GM19193 (cell line): ENCODE measurements around the gene CD37.

ENCODE experiments used
- POLR2A ChIP-seq: IDR thresholded peaks from 4 replicates; pipeline ENCODE4 v1.6.1; 2011; ENCODE audit not compliant: insufficient read depth, insufficient read length; ENCODE audit errors: extremely low read depth

The CD37 gene

GRCh38 chr19:49327878-49328544, 7.2 kb upstream of the CD37 start:
- no peak for TF ChIP-seq POLR2A

- no peak for TF ChIP-seq POLR2A
Measured at GRCh38 chr19:49328741-49329140, 6.5 kb upstream of the CD37 start.

- TF ChIP-seq POLR2A = no peak
Measured at GRCh38 chr19:49331616-49332055, 3.6 kb upstream of the CD37 start.

DNA sequence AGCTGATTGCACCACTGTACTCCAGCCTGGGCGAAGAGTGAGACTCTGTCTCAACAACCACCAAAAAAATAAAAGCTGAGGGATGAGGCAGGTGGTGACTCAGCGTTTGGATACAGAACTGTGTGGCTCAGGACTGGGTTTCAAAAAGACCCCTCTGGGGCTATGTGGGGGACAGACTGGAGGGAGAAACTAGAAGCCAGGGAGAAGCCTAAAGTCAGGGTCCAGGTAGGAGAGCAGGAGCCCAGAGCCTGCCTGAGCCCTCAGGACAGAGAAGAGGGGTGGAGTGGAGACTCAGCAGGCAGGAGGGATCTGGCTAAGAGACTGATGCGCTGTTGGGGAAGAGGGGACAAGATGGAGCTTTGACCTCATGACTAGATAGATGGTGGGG, 1.8 kb upstream of the CD37 start:
- no peak for TF ChIP-seq POLR2A

DNA sequence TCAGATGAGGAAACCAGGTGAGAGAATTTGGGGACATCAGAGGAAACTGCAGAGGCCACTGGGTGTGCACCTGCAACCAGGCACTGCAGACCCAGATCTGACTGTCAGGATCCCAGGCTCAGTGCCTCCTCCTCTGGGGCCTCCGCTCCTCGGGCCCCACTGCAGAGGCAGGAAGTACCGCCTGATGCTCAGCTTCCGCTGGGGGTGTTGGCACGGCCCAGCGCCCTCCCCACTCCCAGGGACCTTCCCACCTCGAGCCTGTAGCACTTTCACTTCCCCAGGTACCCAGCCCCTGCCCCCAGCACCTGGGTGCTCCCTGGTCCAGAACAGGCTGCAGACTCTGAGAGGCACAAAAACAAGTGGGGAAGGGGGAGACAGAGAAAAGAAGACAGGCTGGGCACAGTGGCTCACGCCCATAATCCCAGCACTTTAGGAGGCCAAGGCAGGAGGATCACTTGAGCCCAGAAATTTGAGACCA, 1.4 kb upstream of the CD37 start:
- peak; percentile 92 for TF ChIP-seq POLR2A

- TF ChIP-seq POLR2A = no peak
Measured at GRCh38 chr19:49335784-49336481, 727 bp downstream of the CD37 start.

DNA sequence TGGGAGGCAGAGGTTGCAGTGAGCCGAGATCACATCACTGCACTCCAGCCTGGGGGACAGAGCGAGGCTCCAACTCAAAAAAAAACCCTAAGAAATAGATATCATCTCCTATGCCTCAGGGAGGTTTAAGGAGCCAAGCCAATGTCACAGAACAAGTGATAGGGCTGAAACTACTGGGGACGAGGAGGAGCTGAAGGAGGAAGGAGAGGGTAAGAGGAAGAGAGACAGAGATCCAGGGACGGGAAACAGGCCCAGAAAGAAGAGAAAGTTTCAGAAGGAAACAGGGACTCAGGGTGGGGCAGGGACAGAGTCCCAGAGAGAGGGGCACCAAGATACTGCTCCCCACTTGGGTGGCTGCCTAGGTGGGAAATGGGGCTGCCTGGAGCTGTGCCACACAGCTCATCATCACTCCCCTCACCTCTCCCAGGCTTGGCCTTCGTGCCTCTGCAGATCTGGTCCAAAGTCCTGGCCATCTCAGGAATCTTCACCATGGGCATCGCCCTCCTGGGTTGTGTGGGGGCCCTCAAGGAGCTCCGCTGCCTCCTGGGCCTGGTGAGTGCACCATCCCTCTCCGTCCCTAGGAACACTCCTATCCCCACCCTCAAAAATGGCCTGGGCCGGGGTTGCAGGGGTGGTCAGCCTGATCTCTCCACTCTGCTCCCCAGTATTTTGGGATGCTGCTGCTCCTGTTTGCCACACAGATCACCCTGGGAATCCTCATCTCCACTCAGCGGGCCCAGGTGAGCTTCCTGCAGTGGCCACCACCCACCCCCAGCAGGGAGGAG, 1.5 kb downstream of the CD37 start:
- TF ChIP-seq POLR2A = no peak

DNA sequence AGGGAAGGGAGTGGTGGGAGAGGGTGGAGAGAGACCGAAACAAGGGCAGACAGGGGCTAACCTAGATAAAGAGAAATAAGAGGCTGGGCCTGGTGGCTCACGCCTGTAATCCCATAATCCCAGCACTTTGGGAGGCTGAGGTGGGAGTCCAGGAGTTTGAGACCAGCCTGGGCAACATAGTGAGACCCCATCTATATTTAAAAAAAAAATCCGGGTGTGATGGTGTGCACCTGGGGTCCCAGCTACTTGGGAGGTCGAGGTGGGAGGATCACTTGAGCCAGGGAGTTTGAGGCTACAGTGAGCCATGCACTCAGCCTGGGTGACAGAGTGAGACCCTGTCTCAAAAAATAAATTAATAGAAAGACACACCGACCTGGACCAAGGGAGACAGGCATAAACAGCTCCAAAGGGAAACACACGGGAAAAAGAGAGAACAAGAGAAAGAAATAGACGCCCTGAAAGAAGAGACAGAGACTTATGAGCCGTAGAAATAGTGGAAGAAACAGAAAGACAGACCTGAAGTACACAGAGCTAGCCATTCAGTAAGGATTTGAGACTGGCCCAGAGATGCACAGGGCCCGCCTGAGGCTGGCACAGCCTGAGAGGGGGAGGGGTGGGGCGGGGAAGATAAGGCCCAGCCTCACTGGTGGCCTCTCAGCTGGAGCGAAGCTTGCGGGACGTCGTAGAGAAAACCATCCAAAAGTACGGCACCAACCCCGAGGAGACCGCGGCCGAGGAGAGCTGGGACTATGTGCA, 2.2 kb downstream of the CD37 start:
- TF ChIP-seq POLR2A = peak; percentile 26

- TF ChIP-seq POLR2A = peak; percentile 7
Measured at GRCh38 chr19:49338023-49338677, 2.9 kb downstream of the CD37 start.

DNA sequence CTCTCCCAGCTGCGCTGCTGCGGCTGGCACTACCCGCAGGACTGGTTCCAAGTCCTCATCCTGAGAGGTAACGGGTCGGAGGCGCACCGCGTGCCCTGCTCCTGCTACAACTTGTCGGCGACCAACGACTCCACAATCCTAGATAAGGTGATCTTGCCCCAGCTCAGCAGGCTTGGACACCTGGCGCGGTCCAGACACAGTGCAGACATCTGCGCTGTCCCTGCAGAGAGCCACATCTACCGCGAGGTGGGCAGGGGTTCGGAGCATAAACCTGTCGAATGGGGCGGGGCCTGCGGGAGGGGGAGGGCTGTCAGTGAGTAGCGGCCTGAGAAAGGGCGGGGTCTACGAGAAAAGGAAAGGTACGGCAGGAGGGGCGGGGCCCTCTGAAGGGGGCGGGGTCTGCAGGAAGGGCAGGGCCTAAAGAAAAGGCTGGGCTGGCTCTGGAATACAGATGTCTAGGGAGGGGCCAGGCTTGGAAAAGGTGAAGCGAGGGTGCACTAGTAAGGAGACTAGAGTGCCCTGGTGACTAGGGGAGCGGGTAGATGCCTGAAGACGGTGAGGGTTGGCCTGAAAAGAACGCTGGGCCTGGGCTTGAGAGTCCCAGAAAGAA, 3.6 kb downstream of the CD37 start:
- peak; percentile 39 for TF ChIP-seq POLR2A

DNA sequence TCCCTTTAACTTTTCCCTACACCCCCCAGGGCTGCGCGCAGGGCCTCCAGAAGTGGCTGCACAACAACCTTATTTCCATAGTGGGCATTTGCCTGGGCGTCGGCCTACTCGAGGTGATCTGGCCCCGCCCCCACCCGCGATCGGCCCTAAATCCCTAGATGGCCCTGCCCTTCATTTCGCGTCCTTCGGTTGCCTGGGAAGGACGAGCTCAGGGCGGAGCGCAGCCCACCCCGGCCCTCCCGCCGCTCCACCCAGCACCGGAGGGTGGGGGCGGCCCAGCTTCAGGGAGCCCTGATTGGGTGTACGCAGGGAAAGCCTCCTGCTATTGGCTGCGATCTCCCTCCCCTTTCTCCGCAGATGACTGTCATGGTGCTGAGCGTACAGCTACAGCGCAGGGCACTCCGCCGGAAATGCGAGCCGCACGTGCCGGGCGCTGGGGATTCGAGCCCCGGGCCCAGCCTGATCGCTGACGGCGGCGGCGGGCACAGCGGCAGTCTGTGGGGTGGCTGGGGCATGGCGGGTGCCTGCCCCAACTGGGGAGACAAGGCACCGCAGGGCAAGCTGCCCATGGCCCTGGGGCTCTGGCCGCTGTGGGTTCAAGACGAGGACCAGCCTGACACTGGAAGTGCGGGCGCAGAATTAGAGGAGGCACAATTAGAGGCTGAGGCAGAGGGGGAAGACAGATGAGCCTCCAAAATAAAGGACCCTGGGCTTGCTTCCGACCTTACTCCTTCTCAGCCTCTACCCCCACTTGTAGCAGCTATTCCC, 4.3 kb downstream of the CD37 start:
- TF ChIP-seq POLR2A = peak; percentile 3

GRCh38 chr19:49340069-49340864, 5.1 kb downstream of the CD37 start:
- peak; percentile 12 for TF ChIP-seq POLR2A
